ENCODE results near the gene RGSL1.
A peak's percentile ranks its signal among the peaks of the same experiment; 100 is the strongest.
"Not testable (repeated sequence)": the region's sequence is repeated elsewhere in the genome, so short reads cannot be mapped to it uniquely, and the experiment has no call there.

The RGSL1 gene

GRCh38 chr1:182484531-182485257 lies 34.7 kb downstream of the RGSL1 start:
- Mint-ChIP-seq H3K27me3 (peaks cover 8% of the 10 kb centered on the region), H3K27ac (no peak overlapping the region), H3K4me3 (no peak overlapping the region), H3K4me1 (no peaks in the 10 kb centered on the region), H3K9me3 (no peaks in the 10 kb centered on the region)
- ATAC-seq (peak; percentile 82), DNase-seq (no peak)

DNA sequence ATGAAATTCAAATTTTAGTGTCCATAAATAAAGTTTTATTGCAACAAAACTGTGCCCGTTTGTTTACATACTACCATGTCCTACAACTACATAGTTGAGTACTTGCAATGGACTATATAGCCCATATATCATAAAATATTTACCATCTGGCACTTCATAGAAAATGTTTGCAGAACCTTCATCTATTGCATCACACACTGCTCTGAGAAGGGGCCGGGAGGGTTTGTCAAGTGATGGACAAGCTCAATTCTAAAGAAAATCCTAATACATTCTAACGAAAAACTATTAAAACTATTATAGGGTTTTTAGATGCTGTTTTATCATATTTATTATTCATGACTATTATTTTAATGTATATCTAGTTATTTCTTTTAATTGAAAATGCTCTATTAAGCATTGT lies 35.9 kb downstream of the RGSL1 start:
- ATAC-seq (no peak), DNase-seq (no peak)
- Mint-ChIP-seq H3K4me1 (no peaks in the 10 kb centered on the region), H3K27me3 (peaks cover 8% of the 10 kb centered on the region), H3K9me3 (no peaks in the 10 kb centered on the region), H3K27ac (no peak overlapping the region), H3K4me3 (no peak overlapping the region)

- H3K27ac Mint-ChIP-seq = no peak overlapping the region
- H3K9me3 Mint-ChIP-seq = no peaks in the 10 kb centered on the region
- peaks cover 20% of the 10 kb centered on the region for H3K27me3 Mint-ChIP-seq
- H3K4me3 Mint-ChIP-seq = no peak overlapping the region
- H3K4me1 Mint-ChIP-seq = no peaks in the 10 kb centered on the region
- ATAC-seq = no peak
- DNase-seq = no peak
These were observed 38.9 kb downstream of the RGSL1 start for GRCh38 chr1:182488803-182489202.

GRCh38 chr1:182493063-182493462 lies 43.1 kb downstream of the RGSL1 start:
- H3K27ac Mint-ChIP-seq = no peak overlapping the region
- no peak overlapping the region for H3K4me3 Mint-ChIP-seq
- DNase-seq = no peak
- no peak for ATAC-seq
- H3K27me3 Mint-ChIP-seq = peaks cover 17% of the 10 kb centered on the region
- no peaks in the 10 kb centered on the region for H3K4me1 Mint-ChIP-seq
- H3K9me3 Mint-ChIP-seq = no peaks in the 10 kb centered on the region

DNA sequence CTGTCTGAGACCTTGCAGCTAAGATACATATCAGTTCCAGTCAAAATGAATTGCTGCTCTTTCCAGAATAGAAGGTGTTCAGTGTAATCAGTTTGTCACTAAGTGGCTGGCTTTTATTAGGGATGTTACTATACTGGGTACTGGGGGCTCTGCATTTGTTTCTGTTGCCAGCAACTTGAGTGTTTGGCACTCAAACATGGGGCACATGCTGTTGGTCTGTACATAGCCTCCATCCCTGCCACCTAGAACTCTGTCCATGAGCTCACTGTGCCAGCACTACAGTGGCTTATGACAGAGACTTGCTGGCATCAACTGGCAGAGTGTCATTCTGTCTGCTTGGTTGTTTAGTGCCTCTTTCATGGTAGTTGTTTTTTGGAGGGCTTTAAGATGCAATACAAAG lies 45.1 kb downstream of the RGSL1 start:
- no peak overlapping the region for H3K4me3 Mint-ChIP-seq
- no peak for ATAC-seq
- H3K4me1 Mint-ChIP-seq = no peaks in the 10 kb centered on the region
- H3K27me3 Mint-ChIP-seq = peaks cover 17% of the 10 kb centered on the region
- no peak overlapping the region for H3K27ac Mint-ChIP-seq
- no peaks in the 10 kb centered on the region for H3K9me3 Mint-ChIP-seq
- no peak for DNase-seq

- H3K4me3 Mint-ChIP-seq = no peak overlapping the region
- ATAC-seq (no peak), DNase-seq (no peak)
- peaks cover 17% of the 10 kb centered on the region for H3K27me3 Mint-ChIP-seq
- H3K9me3 Mint-ChIP-seq = no peaks in the 10 kb centered on the region
- H3K4me1 Mint-ChIP-seq = no peaks in the 10 kb centered on the region
- no peak overlapping the region for H3K27ac Mint-ChIP-seq
These were observed 45.7 kb downstream of the RGSL1 start for GRCh38 chr1:182495693-182496092.

- DNase-seq = no peak
- ATAC-seq = no peak
- Mint-ChIP-seq H3K27ac (no peak overlapping the region), H3K4me1 (no peaks in the 10 kb centered on the region), H3K27me3 (peaks cover 6% of the 10 kb centered on the region), H3K9me3 (peaks cover 7 to 16% of the 10 kb centered on the region in 2 donors), H3K4me3 (no peak overlapping the region)
These were observed 57.7 kb downstream of the RGSL1 start for GRCh38 chr1:182507685-182508084.

DNA sequence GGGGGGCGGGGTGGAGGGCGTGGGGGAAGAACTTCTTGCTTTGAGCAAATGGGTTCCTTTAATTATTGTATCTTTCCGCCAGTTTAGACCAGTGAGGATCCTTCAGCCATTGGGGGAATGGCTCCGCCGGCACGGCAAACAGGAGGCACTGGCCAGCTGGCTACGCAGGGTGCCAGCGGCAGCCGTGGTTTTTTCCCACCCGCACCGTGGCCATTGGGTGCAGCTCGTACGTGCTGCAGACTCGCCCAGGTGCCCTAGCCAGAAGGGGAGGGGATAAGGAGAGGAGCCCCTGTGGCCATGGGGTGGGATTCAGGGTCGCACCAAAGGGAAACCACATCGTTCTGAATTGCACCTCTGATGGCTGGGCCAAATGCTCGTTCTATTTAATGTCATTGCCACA lies 65.6 kb downstream of the RGSL1 start:
- H3K27me3 Mint-ChIP-seq = peaks cover 12% of the 10 kb centered on the region
- ATAC-seq = no peak

GRCh38 chr1:182520736-182521135 lies 70.8 kb downstream of the RGSL1 start:
- Mint-ChIP-seq H3K27ac (no peak overlapping the region), H3K9me3 (peaks cover 36% of the 10 kb centered on the region in 2 donors), H3K4me3 (no peak overlapping the region), H3K27me3 (peaks cover 14% of the 10 kb centered on the region), H3K4me1 (no peaks in the 10 kb centered on the region)
- ATAC-seq (no peak), DNase-seq (no peak)

More for the DNA sequence above, 65.6 kb downstream of the RGSL1 start:
- H3K4me1 Mint-ChIP-seq = no peaks in the 10 kb centered on the region
- DNase-seq = no peak
- no peak overlapping the region for H3K27ac Mint-ChIP-seq
- peaks cover 12 to 15% of the 10 kb centered on the region in 2 donors for H3K9me3 Mint-ChIP-seq
- H3K4me3 Mint-ChIP-seq = no peak overlapping the region

DNA sequence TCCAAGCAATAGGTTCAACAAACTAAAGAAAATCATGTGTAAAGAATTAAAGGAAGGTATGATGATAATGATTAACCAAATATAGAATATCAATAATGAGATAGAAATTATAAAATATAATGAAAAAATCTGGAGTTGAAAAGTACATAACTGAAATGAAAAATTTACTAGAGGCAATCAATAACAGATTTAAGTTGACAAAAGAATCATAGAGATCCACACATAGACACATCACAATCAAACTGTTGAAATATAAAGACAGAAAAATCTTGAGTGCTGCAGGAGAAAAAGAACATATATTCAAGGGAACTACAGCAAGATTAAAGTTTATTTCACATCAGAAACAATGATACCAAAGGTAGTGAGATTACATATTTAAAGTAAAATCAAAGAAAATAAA lies 75.4 kb downstream of the RGSL1 start:
- Mint-ChIP-seq H3K27ac (no peak overlapping the region), H3K4me3 (no peak overlapping the region), H3K9me3 (peaks cover 43 to 44% of the 10 kb centered on the region in 2 donors), H3K4me1 (no peaks in the 10 kb centered on the region), H3K27me3 (peaks cover 29% of the 10 kb centered on the region)
- no peak for DNase-seq
- ATAC-seq = no peak

DNA sequence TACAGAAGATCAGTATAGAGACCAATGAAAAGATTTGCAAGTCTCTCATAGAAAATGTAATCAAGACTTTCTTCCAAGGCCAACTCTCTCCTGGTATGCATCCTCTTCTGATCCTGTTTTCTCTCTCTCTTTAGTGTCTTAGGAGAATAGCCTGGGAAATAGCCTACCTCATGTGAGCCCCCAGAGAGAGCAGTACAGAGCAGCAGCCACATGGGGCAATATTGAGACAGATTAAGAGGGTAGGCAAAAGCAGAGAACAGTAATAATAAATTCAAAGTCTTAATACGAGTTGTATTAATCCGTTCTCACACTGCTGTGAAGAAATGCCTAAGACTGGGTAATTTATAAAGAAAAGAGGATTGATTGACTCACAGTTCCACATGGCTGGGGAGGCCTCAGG lies 77.7 kb downstream of the RGSL1 start:
- no peak overlapping the region for H3K27ac Mint-ChIP-seq
- H3K9me3 Mint-ChIP-seq = peaks cover 43 to 44% of the 10 kb centered on the region in 2 donors
- H3K4me1 Mint-ChIP-seq = no peaks in the 10 kb centered on the region
- no peak overlapping the region for H3K4me3 Mint-ChIP-seq
- ATAC-seq (no peak), DNase-seq (no peak)
- H3K27me3 Mint-ChIP-seq = peaks cover 36% of the 10 kb centered on the region

- DNase-seq, ATAC-seq, H3K4me1 Mint-ChIP-seq, H3K4me3 Mint-ChIP-seq, H3K27ac Mint-ChIP-seq: not testable (repeated sequence)
- Mint-ChIP-seq H3K27me3 (peaks cover 36% of the 10 kb centered on the region), H3K9me3 (peaks cover 42% of the 10 kb centered on the region in 2 donors)
These were observed 78.3 kb downstream of the RGSL1 start for GRCh38 chr1:182528206-182528605.

- Mint-ChIP-seq H3K4me1 (no peaks in the 10 kb centered on the region), H3K4me3 (no peak overlapping the region), H3K27ac (no peak overlapping the region), H3K9me3 (peaks cover 0 to 3% of the 10 kb centered on the region in 2 donors), H3K27me3 (peaks cover 35% of the 10 kb centered on the region)
- ATAC-seq = no peak
- no peak for DNase-seq
These were observed 84.0 kb downstream of the RGSL1 start for GRCh38 chr1:182533896-182534295.

- peaks cover 5 to 13% of the 10 kb centered on the region in 2 donors for H3K9me3 Mint-ChIP-seq
- no peaks in the 10 kb centered on the region for H3K4me1 Mint-ChIP-seq
- peaks cover 39% of the 10 kb centered on the region for H3K27me3 Mint-ChIP-seq
- DNase-seq (no peak), ATAC-seq (no peak)
- H3K4me3 Mint-ChIP-seq = no peak overlapping the region
- no peak overlapping the region for H3K27ac Mint-ChIP-seq
These were observed 99.4 kb downstream of the RGSL1 start for GRCh38 chr1:182549346-182549745.

- DNase-seq (no peak), ATAC-seq (no peak)
- Mint-ChIP-seq H3K4me1 (no peaks in the 10 kb centered on the region), H3K27me3 (peaks cover 35% of the 10 kb centered on the region), H3K4me3 (no peak overlapping the region), H3K27ac (no peak overlapping the region), H3K9me3 (peaks cover 5 to 13% of the 10 kb centered on the region in 2 donors)
These were observed 99.9 kb downstream of the RGSL1 start for GRCh38 chr1:182549811-182550210.

DNA sequence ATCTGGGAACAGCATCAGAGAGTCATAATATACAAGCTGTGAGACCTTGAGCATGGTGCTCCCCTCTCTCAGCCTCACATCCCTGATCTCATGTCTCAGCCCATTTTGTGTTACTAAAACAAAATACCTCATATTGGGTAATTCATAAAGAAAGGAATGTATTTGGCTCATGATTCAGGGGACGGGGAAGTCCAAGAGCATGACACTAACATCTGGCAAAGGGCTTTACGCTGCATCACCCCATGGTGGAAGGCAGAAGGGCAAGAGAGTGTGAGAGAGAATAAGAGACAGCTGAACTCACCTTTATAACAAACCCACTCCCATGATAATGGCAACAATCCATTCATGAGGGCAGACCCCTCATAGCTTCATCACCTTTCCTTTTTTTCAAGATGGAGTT lies 102.6 kb downstream of the RGSL1 start:
- no peak for DNase-seq
- ATAC-seq = no peak
- Mint-ChIP-seq H3K4me3 (no peak overlapping the region), H3K27ac (peak overlapping the region in 1 of 2 donors; percentile 54), H3K9me3 (peaks cover 5 to 13% of the 10 kb centered on the region in 2 donors), H3K4me1 (no peaks in the 10 kb centered on the region), H3K27me3 (peaks cover 11% of the 10 kb centered on the region)

GRCh38 chr1:182555493-182555892 lies 105.5 kb downstream of the RGSL1 start:
- no peak overlapping the region for H3K4me3 Mint-ChIP-seq
- peaks cover 5 to 13% of the 10 kb centered on the region in 2 donors for H3K9me3 Mint-ChIP-seq
- peaks cover 5% of the 10 kb centered on the region for H3K27me3 Mint-ChIP-seq
- DNase-seq (no peak), ATAC-seq (no peak)
- H3K27ac Mint-ChIP-seq = no peak overlapping the region
- H3K4me1 Mint-ChIP-seq = no peaks in the 10 kb centered on the region
